CD4-positive, alpha-beta T cell (primary cell): ENCODE measurements around the gene NANOS3. TPM values are rescaled to one million over a fixed set of nuclear protein-coding genes. Genes with fewer than 3 reads are reported as not detected.

Experiments used
- ATAC-seq: fragments of 200-7000 bp; cut with Tn5 transposase; one replicate; pipeline ENCODE4 v1.10.0; 2022; ENCODE audit warnings: mild to moderate bottlenecking; ENCODE audit not compliant: poor library complexity
- CTCF ChIA-PET: fragments of 350-600 bp; sonication (Branson Sonifier 250); formaldehyde crosslinking; loops from one replicate; lab custom pipeline; 2021; ENCODE audit warnings: antibody characterized with exemption, inconsistent platforms; lab: Charles Lee
- POLR2A ChIA-PET: fragments of 350-600 bp; sonication (Branson Sonifier 250); formaldehyde crosslinking; loops from one replicate; lab custom pipeline; 2021; ENCODE audit warnings: antibody characterized with exemption, inconsistent platforms; lab: Charles Lee
- DNase-seq, 14 experiments: peaks; one replicate each; pipeline ENCODE4 v3.0.0-alpha.2; 2013 to 2020; ENCODE audit warnings: mixed read lengths in 2 of 14
- H3K27ac ChIP-seq, 2 donors: one replicate each; pipeline versions ENCODE4 v1.5.1 to v1.7.0; 2013; ENCODE audit warnings: low read length in 2 of 2, low read depth in 1 of 2, mild to moderate bottlenecking in 1 of 2
- H3K27me3 ChIP-seq, 2 experiments: 1 replicate in 1 of 2; 2 replicates in 1 of 2; pipeline versions ENCODE4 v1.6.1 to v1.7.0; 2013; ENCODE audit warnings: low read length in 2 of 2, control low read depth in 1 of 2, mild to moderate bottlenecking in 1 of 2, moderate library complexity in 1 of 2; ENCODE audit not compliant: insufficient read depth in 2 of 2, control insufficient read depth in 1 of 2
- H3K36me3 ChIP-seq: one replicate; pipeline ENCODE4 v1.6.1; 2013; ENCODE audit warnings: low read length, control low read depth; ENCODE audit not compliant: insufficient read depth
- H3K4me1 ChIP-seq: one replicate; pipeline ENCODE4 v1.6.1; 2013; ENCODE audit warnings: low read length, control low read depth; ENCODE audit not compliant: insufficient read depth
- H3K4me3 ChIP-seq: one replicate; pipeline ENCODE4 v1.5.1; 2013; ENCODE audit warnings: mild to moderate bottlenecking, low read length, moderate library complexity
- H3K9me3 ChIP-seq, 2 experiments: 1 replicate in 1 of 2; 2 replicates in 1 of 2; pipeline versions ENCODE4 v1.6.1 to v1.7.0; 2013; ENCODE audit warnings: low read length in 2 of 2, mild to moderate bottlenecking in 2 of 2, control low read depth in 1 of 2, moderate library complexity in 1 of 2; ENCODE audit not compliant: control insufficient read depth in 1 of 2, insufficient read depth in 1 of 2
- H3K27ac Mint-ChIP-seq: one replicate; pipeline ENCODE4 v1.8.0; 2020; ENCODE audit warnings: mixed read lengths
- H3K27me3 Mint-ChIP-seq: one replicate; pipeline ENCODE4 v1.8.0; 2021; ENCODE audit warnings: mixed read lengths
- H3K36me3 Mint-ChIP-seq: one replicate; pipeline ENCODE4 v1.8.0; 2021; ENCODE audit warnings: low read depth, mixed read lengths
- H3K4me1 Mint-ChIP-seq: one replicate; pipeline ENCODE4 v1.8.0; 2021; ENCODE audit warnings: low read depth, mixed read lengths
- H3K4me3 Mint-ChIP-seq: one replicate; pipeline ENCODE4 v1.8.0; 2020; ENCODE audit warnings: mild to moderate bottlenecking, mixed read lengths
- H3K9me3 Mint-ChIP-seq: one replicate; pipeline ENCODE4 v1.8.0; 2020; ENCODE audit warnings: mixed read lengths
- CTCF ChIP-seq: fragments of 200-600 bp; IDR thresholded peaks from one replicate; pipeline ENCODE4 v1.8.0; 2022; ENCODE audit warnings: antibody characterized with exemption, mild to moderate bottlenecking
- intact Hi-C, 2 experiments: fragments of 100-400 bp; cut with DNase I in 1 of 2; cut with micrococcal nuclease in 1 of 2; formaldehyde crosslinking; loops; one replicate each; pipeline versions ENCODE4 v1.15.1 to v1.9.0; 2023 to 2025; cut with DNase I, micrococcal nuclease
- total RNA-seq, 174 experiments: library from RNA in 2 of 174; stranded (reverse) in 2 of 174; gene quantifications; one replicate each; pipeline ENCODE4 v1.2.3 and lab custom pipeline; 2021 to 2026

The NANOS3 gene
- total RNA-seq, 2 experiments from 2014 or later, result 0.87 TPM; not detected in 1

DNA sequence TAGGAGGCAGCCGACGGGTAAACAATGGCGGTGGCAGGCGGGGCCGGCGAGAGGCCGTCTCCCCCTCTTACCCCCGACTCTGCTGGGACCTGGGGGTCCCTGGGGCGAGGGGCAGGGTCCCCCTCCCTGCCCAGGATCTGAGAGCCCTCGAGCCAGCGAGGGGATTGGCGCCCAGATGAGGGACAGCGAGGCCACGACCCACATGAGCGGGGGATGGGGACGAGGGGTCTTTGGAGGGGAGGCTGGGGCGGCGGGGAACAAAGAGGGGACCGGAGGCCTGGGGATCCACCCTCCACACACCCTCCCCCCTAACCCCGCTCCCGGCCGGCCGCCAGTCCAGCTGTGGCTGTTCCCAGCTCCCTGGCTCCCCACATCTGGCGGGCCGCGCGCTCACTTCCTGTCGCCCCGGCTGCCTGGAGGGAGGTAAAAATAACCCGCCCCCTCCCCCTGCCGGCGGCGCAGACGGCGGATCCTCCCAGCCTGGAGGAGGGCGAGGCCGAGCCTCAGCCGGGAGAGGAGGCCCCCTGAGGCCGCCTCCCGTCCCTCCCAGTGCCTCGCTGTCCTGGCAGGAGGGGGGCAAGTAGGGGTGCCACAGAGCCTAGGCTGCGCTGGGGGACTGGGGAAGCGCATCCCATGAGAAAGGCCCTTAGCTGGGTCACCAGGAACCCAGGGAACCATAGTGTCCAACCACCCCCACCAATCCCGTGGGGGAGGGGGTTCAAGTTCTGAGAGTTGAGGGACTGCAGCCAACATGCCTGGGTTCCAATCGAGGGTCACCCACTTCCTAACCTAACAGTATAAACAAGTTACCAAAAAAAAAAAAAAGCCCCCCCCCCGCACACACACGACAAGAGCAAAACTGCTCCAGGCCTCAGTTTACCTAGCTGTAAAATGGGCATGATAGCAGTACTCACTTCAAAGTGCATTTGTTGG is 29.3 kb upstream of the NANOS3 start:
- peaks cover 5% of the 10 kb centered on the region for H3K36me3 Mint-ChIP-seq
- intact Hi-C loops, result loop anchor here (2.0 to 10.0 kb wide), 4 partner anchors 13 to 693 kb away; partner anchors contain the start of genes IER2 (in 1 of the 2), STX10 (in 1 of the 2) and ZSWIM4 (in 1 of the 2)

DNA sequence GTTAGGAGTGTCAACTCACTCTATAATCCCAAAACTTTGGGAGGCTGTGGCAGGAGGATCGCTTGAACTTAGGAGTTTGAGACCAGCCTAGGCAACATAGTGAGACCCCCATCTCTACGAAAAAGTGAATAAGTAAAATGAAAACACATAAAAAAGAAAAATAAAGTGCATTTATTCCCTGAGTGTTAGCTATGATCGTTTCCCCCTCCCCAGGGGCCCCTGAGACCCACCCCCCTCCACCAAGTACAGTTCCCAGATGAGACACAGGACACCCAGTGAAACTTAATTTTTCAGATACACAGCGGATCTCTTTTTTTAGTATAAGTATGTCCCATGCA is 28.6 kb upstream of the NANOS3 start:
- ChIA-PET POLR2A (interaction anchor here (1.3 to 3.5 kb wide), 4 partner anchors 9 to 60 kb away, joined by 7 to 48 read pairs (median 30); no protein-coding TSS in a partner anchor), CTCF (interaction anchor here (1.1 to 5.4 kb wide), 3 partner anchors 14 to 33 kb away, joined by 3 to 46 read pairs (median 35); no protein-coding TSS in a partner anchor)
- H3K9me3 Mint-ChIP-seq, result no peaks in the 10 kb centered on the region
- H3K9me3 ChIP-seq, result no peaks in the 10 kb centered on the region
- peaks cover 5% of the 10 kb centered on the region for H3K36me3 Mint-ChIP-seq
- no peaks in the 10 kb centered on the region for H3K36me3 ChIP-seq
- no peak for ATAC-seq
- DNase-seq, result no peak
- no peak overlapping the region for H3K4me3 ChIP-seq
- intact Hi-C loops, result loop anchor here in 1 of 2 experiments (5.0 to 10.0 kb wide), 2 partner anchors 674 to 694 kb away; partner anchors contain the start of genes IER2 and STX10
- peak overlapping the region; percentile 100 for H3K27ac ChIP-seq
- no peaks in the 10 kb centered on the region for H3K27me3 Mint-ChIP-seq
- H3K4me3 Mint-ChIP-seq, result peak overlapping the region; percentile 84
- peak overlapping the region; percentile 99 for H3K27ac Mint-ChIP-seq
- H3K4me1 ChIP-seq, result peaks cover 77% of the 10 kb centered on the region
- peaks cover 60% of the 10 kb centered on the region for H3K4me1 Mint-ChIP-seq
- TF ChIP-seq CTCF, result no peak
- H3K27me3 ChIP-seq, result no peaks in the 10 kb centered on the region

More for the DNA sequence above, 29.3 kb upstream of the NANOS3 start:
- Mint-ChIP-seq H3K4me1 (peaks cover 60% of the 10 kb centered on the region), H3K4me3 (peak overlapping the region; percentile 86), H3K9me3 (no peaks in the 10 kb centered on the region), H3K27ac (peak overlapping the region; percentile 99), H3K27me3 (no peaks in the 10 kb centered on the region)
- no peaks in the 10 kb centered on the region for H3K9me3 ChIP-seq
- no peaks in the 10 kb centered on the region for H3K27me3 ChIP-seq
- CTCF ChIA-PET, result interaction anchor here (0.6 to 2.8 kb wide), 4 partner anchors 14 to 653 kb away, joined by 3 to 35 read pairs (median 4); no protein-coding TSS in a partner anchor
- POLR2A ChIA-PET, result interaction anchor here (1.3 to 3.5 kb wide), 9 partner anchors 9 to 184 kb away, joined by 3 to 48 read pairs (median 10); partner anchors contain the start of genes C19orf53, DCAF15, IL27RA and MRI1
- DNase-seq, result peak; percentile 64 to 94 (median 82)
- H3K27ac ChIP-seq, result peak overlapping the region; percentile 100
- H3K36me3 ChIP-seq, result no peaks in the 10 kb centered on the region
- peak overlapping the region; percentile 76 for H3K4me3 ChIP-seq
- peak; percentile 46 for TF ChIP-seq CTCF
- peak; percentile 34 for ATAC-seq
- peaks cover 83% of the 10 kb centered on the region for H3K4me1 ChIP-seq
